ENCODE measurements around the gene LRRN2.
"Not testable (repeated sequence)": the region's sequence is repeated elsewhere in the genome, so short reads cannot be mapped to it uniquely, and the experiment has no call there.

LRRN2 gene
- 0.04 to 0.05 reads per million in 2 donors for total RNA-seq

GRCh38 chr1:204685236-204686006 is at the start of gene LRRN2:
Gene LRRN2 (minus strand): TSS chr1:204685738. CDS start chr1:204619992, 65,746 bp downstream.
- no peak for DNase-seq

GRCh38 chr1:204735042-204735441 is 49.5 kb upstream of the LRRN2 start:
- DNase-seq, result no peak

DNA sequence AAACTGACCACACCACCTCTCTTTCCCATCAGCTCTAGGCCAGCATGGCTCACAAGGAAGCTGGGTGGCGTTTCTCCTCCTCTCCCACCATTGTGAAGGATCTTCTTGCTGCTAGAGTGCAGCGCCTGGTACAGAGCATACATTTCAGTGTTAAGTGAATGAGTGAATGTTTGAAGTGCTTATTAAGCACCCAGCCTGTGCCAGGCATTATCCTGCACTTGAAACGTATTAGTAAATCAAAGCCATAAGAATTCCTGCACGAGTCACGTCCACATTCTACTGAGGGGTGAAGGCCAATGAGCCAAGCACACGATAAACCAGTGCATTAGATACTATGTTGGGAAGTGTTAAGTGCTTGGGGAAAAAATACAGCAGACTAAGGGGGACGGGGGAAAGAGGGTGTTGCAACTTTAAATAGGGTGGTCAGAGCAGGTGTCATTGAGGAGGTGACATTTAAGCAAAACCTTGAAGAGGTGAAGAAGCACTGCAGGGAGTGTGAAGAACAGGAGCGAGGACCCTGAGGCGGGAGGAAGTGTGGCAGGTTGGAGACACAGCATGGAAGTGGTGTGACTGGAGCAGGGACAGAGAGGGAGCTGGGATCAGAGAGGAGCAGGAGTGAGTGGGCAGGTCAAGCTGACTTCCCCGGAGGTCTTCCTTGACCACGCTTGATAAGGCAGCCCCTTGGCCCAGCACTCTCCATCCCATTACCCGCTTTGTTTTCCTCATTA is 48.5 kb upstream of the LRRN2 start:
- no peak for DNase-seq

DNA sequence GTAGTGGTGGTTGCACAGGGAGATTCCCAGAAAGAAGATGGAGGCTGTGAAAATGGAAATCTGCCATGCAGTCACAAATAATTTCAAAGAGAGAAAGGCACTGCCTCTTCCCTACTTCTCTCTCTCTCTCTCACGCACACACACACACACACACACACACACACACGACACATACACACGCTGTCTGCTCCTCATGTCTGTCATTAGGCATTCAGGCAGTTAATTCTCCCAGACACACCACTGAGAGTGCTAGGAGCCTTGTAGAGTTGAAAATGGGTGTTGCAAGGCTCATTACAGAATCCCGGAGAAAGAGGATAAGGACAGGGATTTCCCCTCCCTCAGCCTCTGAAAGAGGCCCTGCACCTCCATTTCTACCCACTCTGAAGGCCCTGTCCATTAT is 47.8 kb upstream of the LRRN2 start:
- DNase-seq, result no peak

DNA sequence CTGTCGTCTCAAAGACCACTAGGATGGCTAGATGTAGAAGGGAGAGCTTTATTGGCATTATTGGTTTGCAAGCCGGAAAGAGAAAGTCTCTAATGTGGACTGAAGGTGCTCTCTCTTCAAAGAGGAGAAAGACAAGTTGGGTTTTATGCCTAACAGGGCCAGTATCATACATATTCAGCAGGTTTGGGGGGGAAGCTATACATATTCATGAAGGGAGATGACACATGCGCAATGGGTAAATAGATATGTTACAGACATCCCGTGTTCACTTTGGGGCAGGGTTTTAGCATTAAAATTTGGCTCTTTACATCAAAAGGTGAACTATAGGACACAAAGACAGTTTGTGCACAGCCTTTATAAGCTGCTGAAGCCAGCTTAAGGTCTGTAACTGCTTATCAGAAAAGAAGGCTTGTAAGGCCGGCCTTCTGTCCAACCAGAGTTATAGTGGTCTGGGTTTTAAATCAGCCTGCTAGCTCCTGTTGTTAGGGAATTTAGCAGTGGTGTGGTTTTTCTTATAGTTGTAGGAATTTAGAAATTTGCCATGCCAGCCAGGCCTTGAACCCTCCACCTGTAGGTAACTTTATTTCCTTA is 46.5 kb upstream of the LRRN2 start:
- DNase-seq, result no peak

GRCh38 chr1:204731509-204731908 is 46.0 kb upstream of the LRRN2 start:
- DNase-seq, result no peak

GRCh38 chr1:204730826-204731459 is 45.4 kb upstream of the LRRN2 start:
- DNase-seq, result no peak

DNA sequence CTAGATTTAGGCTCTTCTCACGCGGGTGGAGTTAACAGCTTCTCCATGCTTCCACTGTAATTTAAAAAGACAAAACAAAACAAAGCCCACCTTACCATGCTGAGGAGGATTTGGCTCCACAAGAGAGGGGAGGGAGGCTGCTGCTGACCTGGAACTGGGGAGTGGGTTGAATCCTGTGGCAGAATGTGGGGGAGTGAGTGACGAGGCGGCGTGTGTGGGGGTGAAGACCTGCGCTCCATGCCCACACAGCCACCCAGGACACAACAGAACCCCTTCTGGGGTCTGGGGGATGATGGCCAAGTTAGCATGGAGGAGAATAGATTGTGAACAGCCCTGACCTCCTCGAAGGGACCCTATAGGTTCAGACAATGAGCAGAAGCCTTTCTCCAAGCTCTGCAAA is 44.0 kb upstream of the LRRN2 start:
- no peak for DNase-seq

DNA sequence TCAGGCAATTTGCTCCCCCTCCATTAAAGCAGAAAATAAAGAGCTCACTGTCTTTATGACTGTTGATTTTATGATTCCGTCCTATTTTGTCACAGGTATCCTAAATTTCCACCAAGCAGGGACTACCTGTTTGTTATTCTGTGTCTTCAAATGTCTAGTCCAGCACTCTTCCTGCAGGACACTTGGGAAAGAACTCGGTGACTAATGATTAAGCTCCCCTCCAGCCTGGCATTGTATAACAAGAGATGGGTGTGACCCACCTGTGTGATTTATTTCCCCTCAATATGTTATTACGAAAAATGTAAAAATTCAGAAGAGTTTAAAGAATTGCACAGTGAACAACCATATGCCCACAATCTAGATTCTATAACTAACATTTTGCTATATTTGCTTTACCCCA is 42.9 kb upstream of the LRRN2 start:
- DNase-seq, result no peak

DNA sequence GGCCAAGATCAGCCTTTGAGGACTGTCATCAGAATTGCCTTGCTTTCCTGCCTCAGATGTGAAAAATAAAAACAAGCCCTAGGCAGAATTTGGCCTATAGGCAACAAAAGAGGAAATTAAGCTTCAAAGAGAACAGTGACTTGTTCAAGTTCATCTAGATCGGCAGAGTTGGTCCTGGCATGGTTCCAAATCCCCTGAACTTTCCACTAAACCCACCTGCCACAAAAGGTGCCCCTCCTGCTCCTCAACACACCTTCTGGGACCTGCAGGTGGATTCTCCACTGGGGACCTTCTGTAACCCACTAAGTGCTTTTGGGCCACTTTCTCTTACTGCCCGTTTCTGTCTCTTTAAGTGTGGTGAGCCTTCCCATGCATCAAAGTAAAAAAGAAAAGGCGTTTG is 42.5 kb upstream of the LRRN2 start:
- no peak for DNase-seq

GRCh38 chr1:204727438-204727837 is 41.9 kb upstream of the LRRN2 start:
- not testable (repeated sequence) for DNase-seq

DNA sequence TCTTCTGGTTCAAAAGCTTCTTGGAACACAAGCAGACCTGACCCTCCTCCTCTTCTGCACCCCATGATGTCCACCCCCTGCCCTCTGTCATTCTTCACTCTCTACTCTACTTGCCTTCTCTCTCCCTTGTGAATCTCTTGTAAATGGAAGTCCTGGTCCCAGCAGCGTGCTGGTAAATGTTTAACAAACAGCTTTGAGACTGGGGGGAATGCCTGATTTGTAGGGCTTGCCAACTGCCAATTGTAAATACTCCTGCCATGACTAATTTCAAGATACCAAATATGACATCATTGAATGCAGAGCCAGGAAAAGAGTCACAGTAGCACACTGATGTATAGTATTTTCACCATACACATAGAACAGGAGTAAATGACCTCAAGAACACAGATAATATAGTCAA is 40.9 kb upstream of the LRRN2 start:
- no peak for DNase-seq

DNA sequence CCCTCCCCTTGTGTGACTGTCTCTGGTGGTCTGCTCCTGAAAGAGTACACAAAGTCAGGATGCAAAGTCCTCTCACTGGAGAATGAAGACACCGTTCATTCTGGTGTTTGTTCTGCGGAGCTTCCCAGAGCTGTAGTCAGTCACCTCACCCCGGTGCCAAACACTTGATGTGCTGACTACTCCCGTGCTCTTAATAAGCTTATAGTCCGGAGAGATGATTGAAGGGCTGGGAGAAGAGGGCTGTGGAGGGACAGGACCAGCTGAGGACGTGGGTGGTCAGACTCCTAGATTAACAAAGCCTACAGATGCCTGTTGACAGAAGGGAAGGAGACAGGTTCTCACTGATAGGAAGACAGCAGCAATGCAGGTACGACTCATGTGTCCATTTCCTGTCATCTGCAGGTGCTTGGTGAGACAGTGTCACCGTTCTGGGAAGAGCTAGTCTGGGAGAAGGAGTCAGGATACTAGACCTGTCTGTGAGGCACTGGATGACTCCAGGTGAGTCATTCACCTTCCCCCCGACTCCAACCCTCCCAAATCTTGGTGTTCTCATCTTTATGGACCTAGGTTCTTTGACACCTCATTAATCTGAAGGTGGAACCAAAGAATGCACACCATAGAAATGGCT is 40.4 kb upstream of the LRRN2 start:
- no peak for DNase-seq

DNA sequence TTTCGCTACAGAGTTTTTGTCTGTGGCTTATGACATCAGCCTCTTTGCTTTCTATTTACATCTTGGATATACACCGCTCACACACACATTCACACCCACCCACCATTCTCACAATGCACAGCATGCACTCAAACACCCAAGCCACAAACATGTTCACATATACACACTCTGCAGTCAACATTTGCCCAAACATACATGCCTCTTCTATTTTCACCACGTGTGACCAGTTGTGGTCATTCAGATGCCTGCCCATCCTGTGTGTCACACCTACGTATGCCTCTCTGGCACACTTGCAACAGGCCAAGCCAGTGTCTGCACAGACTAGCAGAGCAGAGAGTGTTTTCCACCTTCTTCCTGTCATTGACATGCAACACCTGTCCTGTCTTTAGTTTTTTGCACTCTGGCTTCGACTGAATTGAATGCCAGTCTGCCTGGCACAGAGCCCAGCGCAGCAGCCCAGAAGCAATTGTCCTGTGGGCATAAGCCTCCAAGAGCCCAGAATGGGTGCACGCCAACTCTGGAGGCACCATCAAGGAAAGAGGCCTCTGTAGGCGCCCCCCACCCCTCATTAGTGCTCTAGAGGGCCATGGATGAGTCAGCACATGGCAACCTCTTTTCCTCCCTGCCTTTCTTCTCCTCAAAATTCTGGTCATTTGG is 37.7 kb upstream of the LRRN2 start:
- no peak for DNase-seq

DNA sequence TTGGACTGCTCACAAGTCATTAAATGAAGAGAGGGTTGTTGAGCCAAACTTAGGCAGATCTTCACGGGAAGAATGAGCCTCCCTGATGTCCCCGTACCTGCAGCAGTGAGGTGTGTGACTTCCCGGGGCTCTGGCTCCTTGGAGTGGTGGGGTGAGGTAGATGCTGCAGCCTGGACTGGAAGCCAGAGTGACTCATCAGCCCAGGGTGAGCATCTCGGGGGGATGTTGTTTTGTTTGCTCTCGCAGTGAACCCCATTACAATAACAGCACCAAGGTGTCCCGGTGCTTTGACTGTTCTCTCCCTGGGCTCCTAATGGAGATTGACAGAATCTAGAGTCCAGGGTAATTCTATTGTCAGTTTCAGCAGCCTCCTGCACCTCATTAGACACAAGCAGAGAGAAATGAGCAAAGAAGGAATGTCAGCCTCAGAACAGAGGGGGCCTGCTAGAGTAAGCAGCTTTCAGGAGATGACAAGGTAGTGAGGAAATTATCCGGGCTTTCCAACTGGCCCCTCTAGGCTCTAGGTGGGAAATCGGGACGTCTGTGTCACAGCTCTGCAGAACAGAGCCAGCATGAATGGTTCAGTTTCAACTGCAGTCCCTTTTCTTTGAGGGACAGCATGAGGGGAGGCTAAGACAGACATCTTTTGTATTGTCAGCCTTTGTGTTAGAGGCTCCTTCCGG is 36.0 kb upstream of the LRRN2 start:
- no peak for DNase-seq

DNA sequence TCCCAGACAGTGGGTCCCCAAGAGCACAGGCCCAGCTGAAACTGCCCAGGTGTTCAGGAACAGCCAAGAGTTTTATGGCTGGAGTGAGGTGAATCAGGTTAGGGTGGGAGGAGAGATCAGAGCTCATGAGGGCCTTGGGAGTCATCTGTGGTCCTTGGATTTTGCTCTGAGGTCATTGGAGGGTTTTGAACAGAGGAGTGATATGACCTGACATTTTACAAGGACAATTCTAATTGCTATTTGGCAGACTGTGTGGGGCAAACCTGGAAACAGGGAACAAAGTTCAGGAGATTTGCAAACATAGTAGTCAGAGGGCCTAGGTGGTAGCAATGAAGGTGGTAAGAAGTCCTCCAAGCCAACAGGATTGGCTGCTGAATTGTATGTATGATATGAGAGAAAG is 31.1 kb upstream of the LRRN2 start:
- DNase-seq, result no peak

DNA sequence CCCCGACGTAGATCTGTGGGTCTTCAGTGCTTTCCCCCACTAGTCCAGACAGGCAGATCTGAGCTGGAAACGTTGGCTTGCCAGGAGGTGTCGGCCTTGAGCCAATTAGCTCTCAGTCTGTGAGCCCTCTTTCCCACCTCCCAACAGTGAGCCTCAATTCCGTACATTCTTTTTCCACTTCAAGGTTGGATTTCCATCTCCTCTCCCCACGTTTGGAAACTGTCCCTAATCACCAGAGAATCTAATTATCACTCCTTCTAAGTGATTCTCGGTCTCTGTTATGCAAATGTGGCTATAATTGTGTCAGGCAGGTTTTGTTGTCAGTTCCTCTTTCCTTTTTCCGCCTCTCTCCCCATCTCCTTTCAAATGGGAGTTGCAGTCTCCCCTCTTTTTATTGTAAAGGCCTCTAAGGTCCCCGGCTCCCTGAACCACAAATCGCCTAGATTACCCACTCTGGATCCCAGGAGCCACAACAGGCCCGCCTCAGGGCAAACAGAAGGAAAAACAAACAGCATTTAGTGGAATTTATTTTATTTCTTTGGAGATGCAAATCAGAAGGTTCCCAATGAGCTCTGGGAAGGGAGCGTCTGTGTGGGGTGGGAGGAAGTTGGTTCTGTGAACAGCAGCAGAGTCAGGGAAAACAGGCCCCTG is 29.4 kb upstream of the LRRN2 start:
- no peak for DNase-seq

GRCh38 chr1:204714194-204714860 is 28.8 kb upstream of the LRRN2 start:
- no peak for DNase-seq

DNA sequence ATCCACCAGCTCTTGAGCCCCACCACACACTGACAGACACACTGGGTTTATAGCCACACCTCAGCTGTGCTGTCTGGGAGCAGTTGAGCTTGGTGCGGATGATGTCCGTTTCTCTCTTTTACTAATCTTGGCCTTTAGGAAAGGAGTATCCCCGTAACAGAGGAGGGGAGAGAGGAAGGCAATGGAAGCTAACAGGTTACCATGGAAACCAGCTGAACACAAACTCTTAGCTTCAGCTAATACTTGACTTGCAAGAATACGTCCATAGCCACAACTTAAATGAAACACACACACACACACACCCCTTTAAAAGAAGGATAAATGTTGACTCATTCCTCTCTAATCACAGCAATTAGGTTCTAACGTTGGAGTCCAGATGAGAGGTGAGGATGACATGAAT is 28.0 kb upstream of the LRRN2 start:
- DNase-seq, result no peak

GRCh38 chr1:204712708-204713430 is 27.3 kb upstream of the LRRN2 start:
- no peak for DNase-seq

Measured in activated gamma-delta T cell (primary cell).